GM12878 (cell line): Measurements from ENCODE around the gene SCAMP5. TPM values are rescaled to one million over a fixed set of nuclear protein-coding genes. Genes with fewer than 3 reads are reported as not detected.

ENCODE experiments used
- ATF7 ChIP-seq: fragments of 450-650 bp; IDR thresholded peaks from 2 replicates; pipeline ENCODE4 v1.6.1; 2016; ENCODE audit warnings: low read depth, mild to moderate bottlenecking
- BHLHE40 ChIP-seq, 2 experiments: fragments of 450-650 bp in 1 of 2; IDR thresholded peaks; 2 replicates each; pipeline ENCODE4 v1.6.1; 2011 to 2017; ENCODE audit warnings: low read depth in 2 of 2, borderline replicate concordance in 1 of 2, improper control_type of control experiment in 1 of 2, low read length in 1 of 2, mild to moderate bottlenecking in 1 of 2
- BMI1 ChIP-seq: fragments of 450-650 bp; IDR thresholded peaks from 2 replicates; pipeline ENCODE4 v1.6.1; 2016; ENCODE audit warnings: mild to moderate bottlenecking, moderate library complexity, borderline replicate concordance
- BRCA1 ChIP-seq: IDR thresholded peaks from 2 replicates; pipeline ENCODE4 v1.6.1; 2011; ENCODE audit warnings: low read depth, low read length, improper control_type of control experiment
- CBX3 ChIP-seq: fragments of 200-600 bp; sonication (generic); IDR thresholded peaks from 2 replicates; pipeline ENCODE4 v1.6.1; 2016; ENCODE audit warnings: low read depth, borderline replicate concordance
- CEBPB ChIP-seq, 2 experiments: fragments of 150-350 bp in 1 of 2; IDR thresholded peaks; 2 replicates each; pipeline ENCODE4 v1.6.1; 2012 to 2014; ENCODE audit warnings: low read depth in 2 of 2, low read length in 2 of 2, borderline replicate concordance in 1 of 2, inconsistent platforms in 1 of 2
- CHD4 ChIP-seq: fragments of 200-600 bp; sonication (generic); IDR thresholded peaks from 2 replicates; pipeline ENCODE4 v1.6.1; 2016; ENCODE audit warnings: mild to moderate bottlenecking
- GATAD2B ChIP-seq: fragments of 450-650 bp; conservative IDR thresholded peaks from 2 replicates; pipeline ENCODE4 v1.6.1; 2017; ENCODE audit warnings: low read depth, mild to moderate bottlenecking, moderate library complexity
- IKZF1 ChIP-seq: fragments of 450-650 bp; conservative IDR thresholded peaks from 2 replicates; pipeline ENCODE4 v1.6.1; 2017; ENCODE audit warnings: antibody characterized with exemption, mild to moderate bottlenecking
- NKRF ChIP-seq: fragments of 450-650 bp; conservative IDR thresholded peaks from 2 replicates; pipeline ENCODE4 v1.6.1; 2017; ENCODE audit warnings: mild to moderate bottlenecking, moderate library complexity
- NR2C1 ChIP-seq: fragments of 450-650 bp; IDR thresholded peaks from 2 replicates; pipeline ENCODE4 v1.6.1; 2017; ENCODE audit warnings: antibody characterized with exemption, mild to moderate bottlenecking, moderate library complexity
- PML ChIP-seq: IDR thresholded peaks from 2 replicates; pipeline ENCODE4 v1.6.1; 2012; ENCODE audit warnings: low read length, inconsistent platforms
- POU2F2 ChIP-seq: IDR thresholded peaks from 3 replicates; pipeline ENCODE4 v1.6.1; 2011; ENCODE audit warnings: low read depth, mild to moderate bottlenecking, low read length, borderline replicate concordance
- SMARCA5 ChIP-seq: fragments of 450-650 bp; IDR thresholded peaks from 2 replicates; pipeline ENCODE4 v1.6.1; 2017; ENCODE audit warnings: mild to moderate bottlenecking
- USF2 ChIP-seq: IDR thresholded peaks from 2 replicates; pipeline ENCODE4 v1.6.1; 2011; ENCODE audit warnings: low read depth, low read length, improper control_type of control experiment, borderline replicate concordance
- polyA plus RNA-seq, 11 experiments: library from polyadenylated mRNA; depleted of rRNA in 4 of 11; unstranded in 6 of 11; stranded (reverse) in 5 of 11; fragments of >200 nt; fragmentation: Nextera tagmentation in 4 of 11; fragmentation: Illumina TruSeq in 1 of 11; extraction: Ambion mirVana in 4 of 11; extraction: Trizol in 1 of 11; gene quantifications; 1 replicate in 1 of 11; 2 replicates in 10 of 11; pipeline versions ENCODE4 v1.2.1 to v1.2.3, GENCODE V29; 2011 to 2016; ENCODE audit warnings: inconsistent platforms in 2 of 11, missing spikeins in 2 of 11, low read depth in 1 of 11
- total RNA-seq, 4 experiments: library from RNA; depleted of rRNA in 3 of 4; stranded (reverse); fragments of >200 nt in 3 of 4; fragmentation: Illumina TruSeq in 1 of 4; extraction: Trizol in 1 of 4; gene quantifications; 2 replicates each; pipeline versions ENCODE4 v1.2.1 to v1.2.3, GENCODE V29; 2013 to 2021
- TF ChIP-seq, protein P1 (sequence below): fragments of 150-350 bp; IDR thresholded peaks from 2 replicates; pipeline ENCODE4 v1.6.1; 2016; ENCODE audit warnings: low read depth, low read length
- TF ChIP-seq, protein P2 (sequence below): IDR thresholded peaks from 2 replicates; pipeline ENCODE4 v1.6.1; 2011; ENCODE audit warnings: low read depth, mild to moderate bottlenecking, low read length, moderate library complexity, borderline replicate concordance; ENCODE audit errors: extremely low read depth
- TF ChIP-seq, protein P3 (sequence below): fragments of 450-650 bp; IDR thresholded peaks from 2 replicates; pipeline ENCODE4 v1.6.1; 2018; ENCODE audit warnings: borderline replicate concordance, mild to moderate bottlenecking; ENCODE audit not compliant: partially characterized antibody

The SCAMP5 gene
- total and polyA plus RNA-seq, 10 of the 15 experiments (the other 5 are each of a cell fraction or from before 2014, with no cell fraction given) = 1.6 to 41.6 (median 16.9) TPM

GRCh38 chr15:75042730-75043508, 47.6 kb downstream of the SCAMP5 start (continued):
- TF ChIP-seq, protein P1, sequence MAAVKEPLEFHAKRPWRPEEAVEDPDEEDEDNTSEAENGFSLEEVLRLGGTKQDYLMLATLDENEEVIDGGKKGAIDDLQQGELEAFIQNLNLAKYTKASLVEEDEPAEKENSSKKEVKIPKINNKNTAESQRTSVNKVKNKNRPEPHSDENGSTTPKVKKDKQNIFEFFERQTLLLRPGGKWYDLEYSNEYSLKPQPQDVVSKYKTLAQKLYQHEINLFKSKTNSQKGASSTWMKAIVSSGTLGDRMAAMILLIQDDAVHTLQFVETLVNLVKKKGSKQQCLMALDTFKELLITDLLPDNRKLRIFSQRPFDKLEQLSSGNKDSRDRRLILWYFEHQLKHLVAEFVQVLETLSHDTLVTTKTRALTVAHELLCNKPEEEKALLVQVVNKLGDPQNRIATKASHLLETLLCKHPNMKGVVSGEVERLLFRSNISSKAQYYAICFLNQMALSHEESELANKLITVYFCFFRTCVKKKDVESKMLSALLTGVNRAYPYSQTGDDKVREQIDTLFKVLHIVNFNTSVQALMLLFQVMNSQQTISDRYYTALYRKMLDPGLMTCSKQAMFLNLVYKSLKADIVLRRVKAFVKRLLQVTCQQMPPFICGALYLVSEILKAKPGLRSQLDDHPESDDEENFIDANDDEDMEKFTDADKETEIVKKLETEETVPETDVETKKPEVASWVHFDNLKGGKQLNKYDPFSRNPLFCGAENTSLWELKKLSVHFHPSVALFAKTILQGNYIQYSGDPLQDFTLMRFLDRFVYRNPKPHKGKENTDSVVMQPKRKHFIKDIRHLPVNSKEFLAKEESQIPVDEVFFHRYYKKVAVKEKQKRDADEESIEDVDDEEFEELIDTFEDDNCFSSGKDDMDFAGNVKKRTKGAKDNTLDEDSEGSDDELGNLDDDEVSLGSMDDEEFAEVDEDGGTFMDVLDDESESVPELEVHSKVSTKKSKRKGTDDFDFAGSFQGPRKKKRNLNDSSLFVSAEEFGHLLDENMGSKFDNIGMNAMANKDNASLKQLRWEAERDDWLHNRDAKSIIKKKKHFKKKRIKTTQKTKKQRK = no peak
- no peak for TF ChIP-seq USF2
- TF ChIP-seq, protein P2, sequence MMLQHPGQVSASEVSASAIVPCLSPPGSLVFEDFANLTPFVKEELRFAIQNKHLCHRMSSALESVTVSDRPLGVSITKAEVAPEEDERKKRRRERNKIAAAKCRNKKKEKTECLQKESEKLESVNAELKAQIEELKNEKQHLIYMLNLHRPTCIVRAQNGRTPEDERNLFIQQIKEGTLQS = peak; percentile 28; the same call in 1 of the 2 replicates
- TF ChIP-seq BRCA1 = no peak
- TF ChIP-seq IKZF1 = peak; percentile 98
- peak; percentile 95 for TF ChIP-seq ATF7
- TF ChIP-seq CBX3 = no peak
- TF ChIP-seq BHLHE40 (IDR thresholded peaks at IDR 0.05; ENCODE audit: borderline replicate concordance in 1 of 2, low read depth in 2 of 2, low read length in 1 of 2) = peak; percentile 91 to 95
- TF ChIP-seq BMI1 = peak; percentile 82
- peak; percentile 76; the same call in 1 of the 2 replicates for TF ChIP-seq NR2C1
- peak in 1 of 2 experiments; percentile 44; a peak in 1 of 4 replicates for TF ChIP-seq CEBPB (IDR thresholded peaks at IDR 0.05; ENCODE audit: borderline replicate concordance in 1 of 2, low read depth in 2 of 2, low read length in 2 of 2)
- TF ChIP-seq POU2F2 = peak; percentile 93; the same call in 2 of the 3 replicates
- no peak for TF ChIP-seq PML
- no peak; the same call in none of the 2 replicates for TF ChIP-seq NKRF
- TF ChIP-seq, protein P3, sequence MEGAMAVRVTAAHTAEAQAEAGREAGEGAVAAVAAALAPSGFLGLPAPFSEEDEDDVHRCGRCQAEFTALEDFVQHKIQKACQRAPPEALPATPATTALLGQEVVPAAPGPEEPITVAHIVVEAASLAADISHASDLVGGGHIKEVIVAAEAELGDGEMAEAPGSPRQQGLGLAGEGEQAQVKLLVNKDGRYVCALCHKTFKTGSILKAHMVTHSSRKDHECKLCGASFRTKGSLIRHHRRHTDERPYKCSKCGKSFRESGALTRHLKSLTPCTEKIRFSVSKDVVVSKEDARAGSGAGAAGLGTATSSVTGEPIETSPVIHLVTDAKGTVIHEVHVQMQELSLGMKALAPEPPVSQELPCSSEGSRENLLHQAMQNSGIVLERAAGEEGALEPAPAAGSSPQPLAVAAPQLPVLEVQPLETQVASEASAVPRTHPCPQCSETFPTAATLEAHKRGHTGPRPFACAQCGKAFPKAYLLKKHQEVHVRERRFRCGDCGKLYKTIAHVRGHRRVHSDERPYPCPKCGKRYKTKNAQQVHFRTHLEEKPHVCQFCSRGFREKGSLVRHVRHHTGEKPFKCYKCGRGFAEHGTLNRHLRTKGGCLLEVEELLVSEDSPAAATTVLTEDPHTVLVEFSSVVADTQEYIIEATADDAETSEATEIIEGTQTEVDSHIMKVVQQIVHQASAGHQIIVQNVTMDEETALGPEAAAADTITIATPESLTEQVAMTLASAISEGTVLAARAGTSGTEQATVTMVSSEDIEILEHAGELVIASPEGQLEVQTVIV = peak; percentile 44
- TF ChIP-seq SMARCA5 = peak; percentile 43; the same call in 1 of the 2 replicates
- no peak for TF ChIP-seq CHD4
- peak; percentile 99 for TF ChIP-seq GATAD2B
